Stomach (tissue), 9 donors: ENCODE results near the gene ACOXL. TPM values are rescaled to one million over a fixed set of nuclear protein-coding genes. Genes with fewer than 3 reads are reported as not detected.
"Not testable (repeated sequence)": the region's sequence is repeated elsewhere in the genome, so short reads cannot be mapped to it uniquely, and the experiment has no call there.

Experiments used
- DNase-seq, 2 donors: peaks; one replicate each; pipeline versions ENCODE4 v3.0.0 to v3.0.0-alpha.2; 2013 to 2019
- H3K27ac ChIP-seq, 5 donors: fragments of 200-600 bp in 4 of 5; sonication (generic) in 4 of 5; one replicate each; pipeline ENCODE4 v1.5.1; 2013 to 2019; ENCODE audit warnings: mild to moderate bottlenecking in 1 of 5, moderate library complexity in 1 of 5
- H3K27me3 ChIP-seq, 3 donors: fragments of 200-600 bp; sonication (generic); one replicate each; pipeline ENCODE4 v1.5.1; 2017 to 2019; ENCODE audit warnings: mixed run types in 1 of 3
- H3K36me3 ChIP-seq, 4 donors: fragments of 200-600 bp; sonication (generic); 1 replicate in 3 of 4; 2 replicates in 1 of 4; pipeline ENCODE4 v1.5.1; 2016 to 2019
- H3K4me1 ChIP-seq, 4 donors: fragments of 200-600 bp; sonication (generic); one replicate each; pipeline ENCODE4 v1.5.1; 2016 to 2019
- H3K4me3 ChIP-seq, 4 donors: fragments of 200-600 bp; sonication (generic) in 3 of 4; one replicate each; pipeline ENCODE4 v1.5.1; 2016 to 2019; ENCODE audit warnings: mild to moderate bottlenecking in 1 of 4
- H3K9me3 ChIP-seq, 4 donors: fragments of 200-600 bp; sonication (generic); one replicate each; pipeline ENCODE4 v1.5.1; 2016 to 2019
- CTCF ChIP-seq, 7 experiments: fragments of 450-650 bp in 4 of 7; fragments of 200-600 bp in 3 of 7; sonication (generic) in 3 of 7; IDR thresholded peaks; one replicate each; pipeline ENCODE4 v1.5.1; 2016 to 2019; ENCODE audit warnings: antibody characterized with exemption in 7 of 7, control low read depth in 2 of 7, mild to moderate bottlenecking in 1 of 7
- EP300 ChIP-seq: sonication (generic); formaldehyde crosslinking; IDR thresholded peaks from one replicate; pipeline ENCODE4 v1.6.1; 2017; ENCODE audit warnings: antibody characterized with exemption
- POLR2A ChIP-seq, 4 donors: fragments of 450-650 bp; IDR thresholded peaks; one replicate each; pipeline ENCODE4 v1.6.1; 2016; ENCODE audit warnings: antibody characterized with exemption in 4 of 4, control low read depth in 2 of 4, mild to moderate bottlenecking in 1 of 4, moderate library complexity in 1 of 4
- POLR2AphosphoS5 ChIP-seq, 3 donors: sonication (generic); formaldehyde crosslinking; IDR thresholded peaks; one replicate each; pipeline ENCODE4 v1.6.1; 2016; ENCODE audit warnings: antibody characterized with exemption in 3 of 3
- WGBS, 5 donors: extraction: QIAGEN DNeasy Blood & Tissue Kit in 3 of 5; methylation state at CpG; one replicate each; pipeline versions ENCODE4 v1.1.5 to v1.1.7; 2013 to 2018; 5-methylcytosine and 5-hydroxymethylcytosine counted together
- intact Hi-C: fragments of 100-400 bp; cut with DNase I; formaldehyde crosslinking; loops from one replicate; pipeline ENCODE4 v1.15.1; 2023; ENCODE audit warnings: low total_unique reads
- polyA plus RNA-seq, 3 donors: library from polyadenylated mRNA; stranded (reverse); fragments of 200-250 nt; gene quantifications; one replicate each; pipeline ENCODE4 v1.2.3, GENCODE V29; 2013
- total RNA-seq, 5 donors: library from RNA; depleted of rRNA; stranded (reverse); fragments of >200 nt; gene quantifications; one replicate each; pipeline versions ENCODE4 v1.1.0 to v1.2.3, GENCODE V29; 2014 to 2016
- donor health status: healthy with polysubstance abuse.
- donor health status: Bipolar disorder and iron deficiency.
- donor health status: healthy.

The ACOXL gene
- total and polyA plus RNA-seq, 8 donors, result 0.10 to 1.3 (median 0.45) TPM; not detected in 3

- 63 to 87% (median 80%) methylated on average over 7 of the region's 7 CpGs for WGBS, 5 donors
- Histone ChIP-seq H3K27me3 (no peaks in the 10 kb centered on the region), H3K36me3 (no peaks in the 10 kb centered on the region), H3K4me3 (no peak overlapping the region), H3K27ac (no peak overlapping the region), H3K9me3 (no peaks in the 10 kb centered on the region), H3K4me1 (no peaks in the 10 kb centered on the region)
- TF ChIP-seq EP300 (no peak), POLR2A (IDR thresholded peaks at IDR 0.05) (no peak), CTCF (IDR thresholded peaks at IDR 0.05) (no peak), POLR2AphosphoS5 (IDR thresholded peaks at IDR 0.05) (no peak)
- intact Hi-C loops, result no loop called here
- DNase-seq, result no peak
Measured at GRCh38 chr2:110959198-110959597, 226.8 kb downstream of the ACOXL start.

- TF ChIP-seq POLR2AphosphoS5 (IDR thresholded peaks at IDR 0.05) (no peak), EP300 (no peak), CTCF (IDR thresholded peaks at IDR 0.05) (no peak), POLR2A (IDR thresholded peaks at IDR 0.05) (no peak)
- DNase-seq, result no peak
- 74 to 79% (median 79%) methylated on average over 10 of the region's 10 CpGs for WGBS, 5 donors
- Histone ChIP-seq H3K27ac (no peak overlapping the region), H3K27me3 (no peaks in the 10 kb centered on the region), H3K36me3 (no peaks in the 10 kb centered on the region), H3K4me1 (no peaks in the 10 kb centered on the region), H3K9me3 (no peaks in the 10 kb centered on the region), H3K4me3 (no peak overlapping the region)
- intact Hi-C loops, result no loop called here
Measured at GRCh38 chr2:110960281-110960680, 227.9 kb downstream of the ACOXL start.

GRCh38 chr2:110960954-110961353 lies 228.6 kb downstream of the ACOXL start:
- Histone ChIP-seq H3K36me3 (no peaks in the 10 kb centered on the region), H3K27me3 (no peaks in the 10 kb centered on the region), H3K4me1 (no peaks in the 10 kb centered on the region), H3K27ac (no peak overlapping the region), H3K9me3 (no peaks in the 10 kb centered on the region), H3K4me3 (no peak overlapping the region)
- no peak for DNase-seq
- 44 to 64% (median 53%) methylated on average over 2 of the region's 2 CpGs for WGBS, 5 donors
- TF ChIP-seq EP300 (no peak), POLR2AphosphoS5 (IDR thresholded peaks at IDR 0.05) (no peak), CTCF (IDR thresholded peaks at IDR 0.05) (no peak), POLR2A (IDR thresholded peaks at IDR 0.05) (no peak)
- intact Hi-C loops, result no loop called here

- H3K36me3 ChIP-seq, H3K27me3 ChIP-seq, intact Hi-C loops, DNase-seq, H3K9me3 ChIP-seq, H3K4me3 ChIP-seq, H3K4me1 ChIP-seq, H3K27ac ChIP-seq: not testable (repeated sequence)
- 72 to 91% (median 86%) methylated on average over 3 of the region's 3 CpGs for WGBS, 5 donors
Measured at GRCh38 chr2:110961643-110962042, 229.3 kb downstream of the ACOXL start.

- no peak for TF ChIP-seq CTCF (IDR thresholded peaks at IDR 0.05)
- DNase-seq, result no peak
- no peaks in the 10 kb centered on the region for H3K4me1 ChIP-seq
- no peaks in the 10 kb centered on the region for H3K36me3 ChIP-seq
- H3K9me3 ChIP-seq, result peaks cover 0 to 7% (median 0%) of the 10 kb centered on the region in 4 donors
- intact Hi-C loops, result no loop called here
- no peak overlapping the region for H3K4me3 ChIP-seq
- WGBS, 5 donors, result 81 to 100% (median 90%) methylated on average over 2 of the region's 2 CpGs
- H3K27ac ChIP-seq, result no peak overlapping the region
- no peaks in the 10 kb centered on the region for H3K27me3 ChIP-seq
Measured at GRCh38 chr2:110969696-110970095, 237.3 kb downstream of the ACOXL start.
